ENCODE measurements around the gene TTC7B. TPM values are rescaled to one million over a fixed set of nuclear protein-coding genes. Genes with fewer than 3 reads are reported as not detected.

TTC7B gene
- total RNA-seq, 1 donor from 2014 or later = 2.4 TPM

GRCh38 chr14:90540437-90540836 is 275.8 kb downstream of the TTC7B start:
- no peak overlapping the region for H3K27ac Mint-ChIP-seq
- H3K36me3 Mint-ChIP-seq (ENCODE audit: low read depth) = no peaks in the 10 kb centered on the region
- H3K4me3 Mint-ChIP-seq = no peak overlapping the region
- peaks cover 2% of the 10 kb centered on the region for H3K27me3 Mint-ChIP-seq
- no peak for DNase-seq
- H3K4me1 Mint-ChIP-seq = no peaks in the 10 kb centered on the region
- intact Hi-C loops (cut with micrococcal nuclease) = no loop called here
- H3K9me3 Mint-ChIP-seq = no peaks in the 10 kb centered on the region

DNA sequence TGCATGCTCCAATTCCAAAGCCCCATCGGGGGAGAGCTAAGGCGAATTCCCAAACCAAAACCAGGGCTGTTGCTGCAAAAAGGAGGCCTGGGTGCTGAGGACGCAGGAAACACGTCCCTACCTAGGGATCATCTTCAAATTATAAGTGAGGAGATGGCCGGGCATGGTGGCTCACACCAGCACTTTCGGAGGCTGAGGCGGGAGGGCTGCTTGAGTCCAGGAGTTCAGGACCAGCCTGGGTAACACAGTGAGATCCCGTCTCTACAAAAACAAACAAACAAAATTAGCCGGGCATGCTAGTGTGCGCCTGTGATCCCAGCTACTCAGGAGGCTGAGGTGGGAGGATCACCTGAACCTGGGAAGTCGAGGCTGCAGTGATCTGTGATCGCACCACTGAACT is 276.2 kb downstream of the TTC7B start:
- no peaks in the 10 kb centered on the region for H3K36me3 Mint-ChIP-seq (ENCODE audit: low read depth)
- H3K4me1 Mint-ChIP-seq = no peaks in the 10 kb centered on the region
- H3K4me3 Mint-ChIP-seq = no peak overlapping the region
- H3K27me3 Mint-ChIP-seq = peaks cover 2% of the 10 kb centered on the region
- intact Hi-C loops (cut with micrococcal nuclease) = loop anchor here (10.0 kb wide), 1 partner anchor 155 kb away; no protein-coding TSS in a partner anchor
- DNase-seq = no peak
- H3K9me3 Mint-ChIP-seq = no peaks in the 10 kb centered on the region
- no peak overlapping the region for H3K27ac Mint-ChIP-seq

DNA sequence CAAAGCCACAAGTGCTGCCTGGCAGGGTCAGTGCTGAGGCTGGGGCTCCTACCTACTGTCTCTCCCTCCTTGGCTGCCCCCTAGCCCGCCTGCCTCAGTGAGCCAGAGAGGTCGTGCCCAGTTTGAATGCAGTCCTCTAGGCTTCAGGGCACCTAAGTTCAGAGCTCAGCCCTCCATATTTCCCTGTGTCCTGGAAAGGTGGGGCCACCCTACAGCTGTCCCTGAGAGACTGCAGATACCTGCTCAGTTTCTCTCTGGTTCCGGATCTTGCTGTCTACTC is 276.8 kb downstream of the TTC7B start:
- H3K9me3 Mint-ChIP-seq = no peaks in the 10 kb centered on the region
- DNase-seq = no peak
- H3K4me3 Mint-ChIP-seq = no peak overlapping the region
- no peaks in the 10 kb centered on the region for H3K36me3 Mint-ChIP-seq (ENCODE audit: low read depth)
- intact Hi-C loops (cut with micrococcal nuclease) = loop anchor here (10.0 kb wide), 1 partner anchor 155 kb away; no protein-coding TSS in a partner anchor
- no peaks in the 10 kb centered on the region for H3K4me1 Mint-ChIP-seq
- H3K27me3 Mint-ChIP-seq = peaks cover 2% of the 10 kb centered on the region
- H3K27ac Mint-ChIP-seq = no peak overlapping the region

DNA sequence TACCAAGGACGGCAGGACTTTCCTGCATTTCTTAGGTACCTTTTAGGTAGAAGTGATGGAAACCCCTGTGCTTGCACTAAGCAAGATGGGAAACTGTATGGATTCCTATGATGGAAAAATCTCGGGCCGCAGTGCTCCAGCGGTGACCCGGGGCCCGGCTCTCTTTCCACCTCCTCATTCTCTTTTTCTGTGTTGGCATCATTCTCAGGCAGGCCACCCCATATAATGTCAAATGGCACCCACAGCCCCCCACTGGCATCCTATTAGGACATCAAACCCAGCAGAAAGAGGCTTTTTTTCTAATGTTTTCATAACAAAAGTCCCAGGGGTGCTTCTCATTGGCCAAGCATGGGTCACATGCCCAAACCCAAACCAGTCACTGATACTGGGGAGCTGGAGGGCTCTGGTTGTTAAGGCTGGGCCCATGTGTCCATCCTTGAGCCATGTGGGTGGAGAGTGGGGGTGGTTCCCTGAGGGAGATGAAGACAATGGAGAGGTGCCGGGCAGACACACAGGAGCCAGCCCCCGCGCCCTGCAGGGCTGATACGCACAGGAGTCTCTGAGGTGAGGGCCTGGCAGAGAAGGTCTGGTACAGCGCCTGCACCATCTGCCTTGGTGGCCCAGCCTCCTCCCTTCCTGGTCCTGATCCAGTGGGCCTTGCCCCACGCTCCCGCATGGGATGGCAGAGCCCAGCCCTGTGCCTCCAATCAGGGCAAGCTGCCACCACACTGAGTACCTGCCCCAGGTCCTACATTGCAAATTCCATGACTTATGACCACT is 277.3 kb downstream of the TTC7B start:
- no peaks in the 10 kb centered on the region for H3K9me3 Mint-ChIP-seq
- peaks cover 2% of the 10 kb centered on the region for H3K4me1 Mint-ChIP-seq
- peaks cover 2% of the 10 kb centered on the region for H3K27me3 Mint-ChIP-seq
- H3K36me3 Mint-ChIP-seq (ENCODE audit: low read depth) = no peaks in the 10 kb centered on the region
- H3K27ac Mint-ChIP-seq = no peak overlapping the region
- no peak for DNase-seq
- intact Hi-C loops (cut with micrococcal nuclease) = loop anchor here (10.0 kb wide), 1 partner anchor 156 kb away; no protein-coding TSS in a partner anchor
- H3K4me3 Mint-ChIP-seq = no peak overlapping the region

GRCh38 chr14:90538095-90538494 is 278.1 kb downstream of the TTC7B start:
- Mint-ChIP-seq H3K27ac (no peak overlapping the region), H3K4me1 (peaks cover 3% of the 10 kb centered on the region), H3K4me3 (no peak overlapping the region), H3K36me3 (ENCODE audit: low read depth) (no peaks in the 10 kb centered on the region), H3K9me3 (no peaks in the 10 kb centered on the region), H3K27me3 (no peaks in the 10 kb centered on the region)
- no peak for DNase-seq
- intact Hi-C loops (cut with micrococcal nuclease) = loop anchor here (10.0 kb wide), 1 partner anchor 157 kb away; no protein-coding TSS in a partner anchor

- Mint-ChIP-seq H3K4me3 (no peak overlapping the region), H3K9me3 (no peaks in the 10 kb centered on the region), H3K4me1 (peaks cover 3% of the 10 kb centered on the region), H3K27me3 (no peaks in the 10 kb centered on the region), H3K27ac (no peak overlapping the region), H3K36me3 (ENCODE audit: low read depth) (no peaks in the 10 kb centered on the region)
- intact Hi-C loops (cut with micrococcal nuclease) = loop anchor here (10.0 kb wide), 1 partner anchor 158 kb away; no protein-coding TSS in a partner anchor
- DNase-seq = no peak
Measured at GRCh38 chr14:90536511-90537191, 279.6 kb downstream of the TTC7B start.

DNA sequence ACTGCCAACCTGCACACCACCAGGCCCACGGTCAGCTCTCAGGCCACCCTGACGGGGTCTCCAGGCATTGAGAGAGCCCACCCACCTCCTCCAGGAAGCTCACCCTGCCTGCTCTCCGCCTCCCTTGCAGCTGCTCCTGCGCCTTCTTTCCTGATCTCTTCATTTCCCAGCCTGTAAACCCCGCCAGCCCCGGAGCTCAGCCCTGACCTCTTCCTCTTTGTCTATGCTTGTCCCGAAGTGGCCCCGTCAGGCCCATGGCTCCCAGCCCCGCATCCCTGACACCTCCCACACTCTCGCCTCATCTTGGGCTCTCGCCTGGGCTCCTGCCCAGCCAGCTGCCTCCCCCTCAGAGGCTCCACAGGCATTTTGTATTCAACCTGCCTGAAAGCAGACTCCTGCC is 280.1 kb downstream of the TTC7B start:
- intact Hi-C loops (cut with micrococcal nuclease) = loop anchor here (10.0 kb wide), 1 partner anchor 159 kb away; no protein-coding TSS in a partner anchor
- Mint-ChIP-seq H3K4me3 (no peak overlapping the region), H3K36me3 (ENCODE audit: low read depth) (no peaks in the 10 kb centered on the region), H3K9me3 (no peaks in the 10 kb centered on the region), H3K4me1 (peaks cover 3% of the 10 kb centered on the region), H3K27me3 (no peaks in the 10 kb centered on the region), H3K27ac (no peak overlapping the region)
- no peak for DNase-seq

DNA sequence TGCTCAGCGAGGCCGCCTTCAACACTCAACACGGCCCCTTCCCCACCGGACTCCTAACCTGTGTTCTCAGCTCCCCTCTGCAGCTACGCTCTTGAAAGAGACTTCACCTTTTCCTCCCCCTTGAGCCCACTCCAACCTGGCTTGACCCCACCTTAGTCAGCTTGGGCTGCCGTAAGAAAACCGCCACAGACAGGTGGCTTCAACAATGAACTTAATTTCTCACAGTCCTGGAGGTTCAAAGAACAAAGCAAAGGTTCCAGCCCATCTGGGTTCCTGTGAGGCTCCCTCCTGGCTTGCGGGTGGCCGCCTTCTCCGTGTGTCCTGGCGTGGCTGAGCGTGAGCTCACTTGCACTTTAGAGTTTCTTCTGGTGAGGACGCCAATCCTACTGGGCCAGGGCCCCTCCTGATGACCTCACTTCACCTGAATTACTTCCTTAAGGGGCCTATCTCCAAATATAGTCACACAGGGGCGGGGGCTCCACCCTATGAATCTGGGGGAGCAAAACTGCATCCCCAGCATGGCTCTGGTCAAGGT is 280.6 kb downstream of the TTC7B start:
- Mint-ChIP-seq H3K9me3 (no peaks in the 10 kb centered on the region), H3K36me3 (ENCODE audit: low read depth) (no peaks in the 10 kb centered on the region), H3K27me3 (no peaks in the 10 kb centered on the region), H3K4me1 (peaks cover 3% of the 10 kb centered on the region), H3K4me3 (no peak overlapping the region), H3K27ac (no peak overlapping the region)
- DNase-seq = no peak
- intact Hi-C loops (cut with micrococcal nuclease) = loop anchor here (10.0 kb wide), 1 partner anchor 159 kb away; no protein-coding TSS in a partner anchor

- H3K4me3 Mint-ChIP-seq = no peak overlapping the region
- no peak overlapping the region for H3K27ac Mint-ChIP-seq
- H3K27me3 Mint-ChIP-seq = no peaks in the 10 kb centered on the region
- H3K4me1 Mint-ChIP-seq = peaks cover 3% of the 10 kb centered on the region
- no peaks in the 10 kb centered on the region for H3K36me3 Mint-ChIP-seq (ENCODE audit: low read depth)
- no peaks in the 10 kb centered on the region for H3K9me3 Mint-ChIP-seq
- DNase-seq = no peak
- intact Hi-C loops (cut with micrococcal nuclease) = loop anchor here (10.0 kb wide), 1 partner anchor 160 kb away; no protein-coding TSS in a partner anchor
Measured at GRCh38 chr14:90534838-90535555, 281.2 kb downstream of the TTC7B start.

DNA sequence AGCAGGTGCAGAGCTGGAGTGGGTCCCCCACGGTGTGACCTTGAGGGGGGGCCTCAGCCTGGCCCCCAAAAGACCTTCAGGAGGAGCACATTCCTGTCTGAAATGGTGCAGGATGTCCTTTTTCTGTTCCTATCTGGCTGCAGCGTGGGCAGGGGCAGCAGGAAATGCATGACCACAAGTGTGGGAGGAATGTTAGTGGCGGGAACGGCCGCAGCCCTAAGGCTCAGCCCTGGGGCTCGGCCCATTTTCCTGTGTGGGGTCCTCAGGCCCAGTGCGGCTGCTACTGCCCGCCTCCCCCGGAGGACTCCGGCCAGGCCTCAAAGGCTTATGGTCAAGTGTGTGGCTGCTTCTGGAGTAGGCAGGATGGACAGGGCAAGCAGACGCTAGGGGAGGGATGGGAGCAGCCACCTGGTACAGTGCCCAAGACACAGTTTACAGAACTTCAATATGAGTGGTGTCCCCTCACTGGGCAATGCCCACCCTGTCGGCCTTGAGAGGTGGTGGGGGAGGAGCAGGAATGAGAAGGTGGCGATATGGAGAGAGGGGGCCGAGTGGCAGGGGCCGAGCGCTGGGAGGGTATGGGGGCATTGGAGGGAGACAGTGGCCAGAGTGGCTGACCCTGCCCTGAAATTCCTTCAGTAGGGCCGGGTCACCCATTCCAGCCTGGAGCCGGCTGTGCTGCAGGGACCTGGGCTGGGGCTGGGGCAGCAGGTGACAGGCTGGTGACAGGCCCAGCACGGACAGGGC is 282.0 kb downstream of the TTC7B start:
- Mint-ChIP-seq H3K27me3 (no peaks in the 10 kb centered on the region), H3K36me3 (ENCODE audit: low read depth) (no peaks in the 10 kb centered on the region), H3K9me3 (no peaks in the 10 kb centered on the region), H3K4me3 (no peak overlapping the region), H3K4me1 (peaks cover 3% of the 10 kb centered on the region), H3K27ac (no peak overlapping the region)
- intact Hi-C loops (cut with micrococcal nuclease) = loop anchor here (10.0 kb wide), 1 partner anchor 161 kb away; no protein-coding TSS in a partner anchor
- DNase-seq = no peak

- Mint-ChIP-seq H3K9me3 (peaks cover 2% of the 10 kb centered on the region), H3K36me3 (ENCODE audit: low read depth) (no peaks in the 10 kb centered on the region), H3K4me3 (no peak overlapping the region), H3K27ac (no peak overlapping the region), H3K4me1 (peaks cover 3% of the 10 kb centered on the region), H3K27me3 (no peaks in the 10 kb centered on the region)
- DNase-seq = no peak
- intact Hi-C loops (cut with micrococcal nuclease) = loop anchor here (10.0 kb wide), 1 partner anchor 161 kb away; no protein-coding TSS in a partner anchor
Measured at GRCh38 chr14:90533591-90534021, 282.6 kb downstream of the TTC7B start.

DNA sequence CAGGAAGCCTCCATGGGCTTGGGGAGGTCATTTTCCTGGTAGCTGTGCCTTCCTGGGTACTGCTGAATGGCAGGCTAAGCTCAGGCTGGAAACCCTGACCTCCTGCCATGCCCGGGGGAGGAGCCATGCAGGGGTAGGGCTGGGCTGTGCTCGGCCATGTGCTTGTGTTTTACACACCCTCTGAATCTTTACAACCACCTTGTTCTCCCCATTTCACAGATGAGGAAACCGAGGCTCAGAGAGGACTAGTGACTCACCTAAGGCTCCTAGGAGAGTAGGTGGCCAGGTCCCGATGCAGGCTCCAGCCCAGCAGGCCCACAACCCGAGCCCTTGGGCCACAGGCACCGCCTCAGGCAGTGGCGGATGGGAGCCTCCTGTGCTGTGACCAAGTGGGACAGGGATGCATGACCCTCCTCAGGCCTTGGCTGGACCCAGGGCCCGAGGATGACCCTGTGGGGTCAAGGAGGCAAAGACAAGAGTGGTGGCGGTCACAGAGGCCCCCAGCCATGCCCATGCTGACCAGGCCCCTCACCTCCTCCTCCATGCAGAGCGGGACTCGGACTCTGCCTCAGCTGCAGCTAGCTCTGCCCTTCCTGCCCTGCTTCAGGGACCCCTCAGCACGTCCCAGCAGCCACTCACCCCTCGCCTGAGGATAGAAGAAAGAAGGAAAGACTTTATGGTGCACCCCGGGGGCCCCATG is 283.3 kb downstream of the TTC7B start:
- intact Hi-C loops (cut with micrococcal nuclease) = loop anchor here (10.0 kb wide), 1 partner anchor 162 kb away; no protein-coding TSS in a partner anchor
- H3K36me3 Mint-ChIP-seq (ENCODE audit: low read depth) = no peaks in the 10 kb centered on the region
- no peak overlapping the region for H3K4me3 Mint-ChIP-seq
- no peak for DNase-seq
- no peak overlapping the region for H3K27ac Mint-ChIP-seq
- H3K4me1 Mint-ChIP-seq = peaks cover 3% of the 10 kb centered on the region
- H3K9me3 Mint-ChIP-seq = peaks cover 5% of the 10 kb centered on the region
- no peaks in the 10 kb centered on the region for H3K27me3 Mint-ChIP-seq
